ENCODE results near the gene TMEM258.

The TMEM258 gene

DNA sequence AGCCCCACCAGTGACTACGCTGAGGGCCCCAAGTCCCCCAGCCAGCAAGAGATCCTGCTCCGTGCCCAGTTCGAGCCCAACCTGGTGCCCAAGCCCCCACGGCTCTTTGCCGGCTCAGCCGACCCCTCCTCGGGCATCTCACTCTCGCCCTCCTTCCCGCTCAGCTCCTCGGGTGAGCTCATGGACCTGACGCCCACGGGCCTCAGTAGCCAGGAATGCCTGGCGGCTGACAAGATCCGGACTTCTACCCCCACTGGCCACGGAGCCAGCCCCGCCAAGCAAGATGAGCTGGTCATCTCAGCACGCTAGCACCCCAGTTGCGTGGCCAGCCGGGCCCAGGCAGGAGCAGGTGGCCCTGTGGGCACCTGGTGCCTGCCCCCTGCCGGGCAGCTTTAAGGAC lies 48.2 kb downstream of the TMEM258 start:
- no peak for TF ChIP-seq CTCF (IDR thresholded peaks at IDR 0.05)
- no peak for TF ChIP-seq ZFX (IDR thresholded peaks at IDR 0.05; ENCODE audit: borderline replicate concordance)

GRCh38 chr11:61743486-61744095 lies 48.8 kb downstream of the TMEM258 start:
- TF ChIP-seq CTCF (IDR thresholded peaks at IDR 0.05) = no peak
- TF ChIP-seq ZFX (IDR thresholded peaks at IDR 0.05; ENCODE audit: borderline replicate concordance) = no peak

More for the DNA sequence above, 48.2 kb downstream of the TMEM258 start:
- H3K27ac ChIP-seq = no peak overlapping the region

GRCh38 chr11:61742391-61742790 lies 50.0 kb downstream of the TMEM258 start:
- no peak overlapping the region for H3K27ac ChIP-seq
- no peak for TF ChIP-seq CTCF (IDR thresholded peaks at IDR 0.05)
- TF ChIP-seq ZFX (IDR thresholded peaks at IDR 0.05; ENCODE audit: borderline replicate concordance) = no peak

More at GRCh38 chr11:61743486-61744095, 48.8 kb downstream of the TMEM258 start:
- no peak overlapping the region for H3K27ac ChIP-seq

DNA sequence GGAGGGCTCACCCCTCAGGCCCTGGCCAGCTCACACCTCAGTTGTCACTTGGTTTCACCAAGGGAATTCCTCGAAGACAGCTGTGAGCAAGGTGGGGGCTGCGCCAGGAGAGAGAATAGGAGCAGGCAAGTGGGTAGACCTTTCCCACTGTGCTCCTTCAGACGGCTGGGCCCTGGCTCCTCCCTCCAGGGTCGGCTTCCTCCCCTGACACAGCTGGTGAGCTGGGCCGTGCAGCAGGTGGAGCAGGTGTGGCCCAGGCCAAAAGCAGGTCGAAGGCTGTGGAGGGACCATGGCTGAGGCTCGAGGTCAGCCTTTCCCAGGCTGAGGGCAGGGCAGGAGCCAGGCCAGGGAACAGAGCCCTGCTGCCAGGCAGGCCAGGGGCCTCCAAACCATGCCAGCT lies 52.4 kb downstream of the TMEM258 start:
- no peak for TF ChIP-seq ZFX (IDR thresholded peaks at IDR 0.05; ENCODE audit: borderline replicate concordance)
- no peak for TF ChIP-seq CTCF (IDR thresholded peaks at IDR 0.05)
- no peak overlapping the region for H3K27ac ChIP-seq

- H3K27ac ChIP-seq = no peak overlapping the region
- TF ChIP-seq CTCF (IDR thresholded peaks at IDR 0.05) (no peak), ZFX (IDR thresholded peaks at IDR 0.05; ENCODE audit: borderline replicate concordance) (no peak)
These were observed 53.0 kb downstream of the TMEM258 start for GRCh38 chr11:61739413-61739812.
